ENCODE data around the gene MINAR1. TPM values are rescaled to one million over a fixed set of nuclear protein-coding genes. Genes with fewer than 3 reads are reported as not detected.

Gene MINAR1
- total RNA-seq, 1 experiment from 2014 or later: 1.4 TPM

- TF ChIP-seq ZNF425 (CRISPR knock-in tag; conservative IDR thresholded peaks at IDR 0.05): no peak
- no peak for TF ChIP-seq ZNF232 (CRISPR knock-in tag; IDR thresholded peaks at IDR 0.05)
Observed at GRCh38 chr15:79450648-79451047, 18.5 kb downstream of the MINAR1 start (continued).

- no peak for TF ChIP-seq SP1 (CRISPR knock-in tag; conservative IDR thresholded peaks at IDR 0.05)
- no peak for TF ChIP-seq ZNF396 (CRISPR knock-in tag; IDR thresholded peaks at IDR 0.05; ENCODE audit: borderline replicate concordance)
- no peak for TF ChIP-seq E2F1 (CRISPR knock-in tag; IDR thresholded peaks at IDR 0.05)
- no peak for TF ChIP-seq MLX (CRISPR knock-in tag; IDR thresholded peaks at IDR 0.05)
- TF ChIP-seq IRF2 (CRISPR knock-in tag; IDR thresholded peaks at IDR 0.05; ENCODE audit: borderline replicate concordance, low read depth): no peak
- no peak for TF ChIP-seq ERG (CRISPR knock-in tag; IDR thresholded peaks at IDR 0.05)
- no peak for TF ChIP-seq CREM (CRISPR knock-in tag; IDR thresholded peaks at IDR 0.05)
- TF ChIP-seq NFYB (CRISPR knock-in tag; conservative IDR thresholded peaks at IDR 0.05; ENCODE audit: low read depth): no peak
- no peak for TF ChIP-seq GRHL2 (CRISPR knock-in tag; IDR thresholded peaks at IDR 0.05; ENCODE audit: insufficient replicate concordance, severe bottlenecking)
- TF ChIP-seq GTF2I (CRISPR knock-in tag; conservative IDR thresholded peaks at IDR 0.05): no peak
- no peak for TF ChIP-seq ZNF138 (CRISPR knock-in tag; conservative IDR thresholded peaks at IDR 0.05)
- ChIA-PET CTCF (interaction anchor here (0.5 to 5.4 kb wide), 11 partner anchors 19 to 545 kb away, joined by 3 to 59 read pairs (median 6); partner anchors contain the start of gene MINAR1), POLR2A (no interaction called here)
- Mint-ChIP-seq H3K27ac (no peak overlapping the region), H3K4me1 (no peaks in the 10 kb centered on the region), H3K36me3 (no peaks in the 10 kb centered on the region), H3K9me3 (peaks cover 4% of the 10 kb centered on the region; the same call in 1 of the 2 replicates), H3K4me3 (no peak overlapping the region), H3K27me3 (ENCODE audit: low read depth) (no peaks in the 10 kb centered on the region)
- peak; percentile 76 for ATAC-seq
- DNase-seq (ENCODE audit: low spot score): no peak
Observed at GRCh38 chr15:79451361-79451999, 19.3 kb downstream of the MINAR1 start.

- H3K4me1 Mint-ChIP-seq: no peaks in the 10 kb centered on the region
- H3K36me3 Mint-ChIP-seq: no peaks in the 10 kb centered on the region
- H3K27me3 Mint-ChIP-seq (ENCODE audit: low read depth): no peaks in the 10 kb centered on the region
- TF ChIP-seq HMGXB4 (CRISPR knock-in tag; IDR thresholded peaks at IDR 0.05): no peak
- DNase-seq (ENCODE audit: low spot score) (no peak), ATAC-seq (no peak)
- CTCF ChIA-PET: interaction anchor here (1.7 to 5.4 kb wide), 4 partner anchors 71 to 397 kb away, joined by 6 to 59 read pairs (median 11); no protein-coding TSS in a partner anchor
- H3K9me3 Mint-ChIP-seq: no peaks in the 10 kb centered on the region
- no peak overlapping the region for H3K4me3 Mint-ChIP-seq
- POLR2A ChIA-PET: no interaction called here
- no peak overlapping the region for H3K27ac Mint-ChIP-seq
Observed at GRCh38 chr15:79452244-79453051, 20.3 kb downstream of the MINAR1 start.

All from WTC11 (cell line).